Progenitor cell of endocrine pancreas (in vitro differentiated cells): ENCODE measurements around the gene GRAMD1A. TPM values are rescaled to one million over a fixed set of nuclear protein-coding genes. Genes with fewer than 3 reads are reported as not detected.
"Not testable (repeated sequence)": the region's sequence is repeated elsewhere in the genome, so short reads cannot be mapped to it uniquely, and the experiment has no call there.

Source experiments
- DNase-seq: peaks from one replicate; pipeline ENCODE4 v3.0.0; 2021; ENCODE audit warnings: low spot score; ENCODE audit not compliant: unreplicated experiment
- H3K27ac Mint-ChIP-seq: 2 replicates; pipeline ENCODE4 v1.8.0; 2021; ENCODE audit warnings: mild to moderate bottlenecking, moderate library complexity, mixed read lengths
- H3K27me3 Mint-ChIP-seq: 2 replicates; pipeline ENCODE4 v1.8.0; 2021; ENCODE audit warnings: mixed read lengths
- H3K36me3 Mint-ChIP-seq: 2 replicates; pipeline ENCODE4 v1.8.0; 2022; ENCODE audit warnings: mixed read lengths; ENCODE audit not compliant: insufficient read depth
- H3K4me1 Mint-ChIP-seq: 2 replicates; pipeline ENCODE4 v1.8.0; 2021; ENCODE audit warnings: low read depth, mixed read lengths
- H3K4me3 Mint-ChIP-seq: 2 replicates; pipeline ENCODE4 v1.8.0; 2021; ENCODE audit warnings: low read depth, mild to moderate bottlenecking, moderate library complexity, mixed read lengths
- H3K9me3 Mint-ChIP-seq: 2 replicates; pipeline ENCODE4 v1.8.0; 2021; ENCODE audit warnings: low read depth, mixed read lengths
- CTCF ChIP-seq: fragments of 200-600 bp; sonication (generic); IDR thresholded peaks from one replicate; pipeline ENCODE4 v1.5.0; 2021; ENCODE audit warnings: antibody characterized with exemption, mild to moderate bottlenecking; ENCODE audit not compliant: unreplicated experiment
- total RNA-seq: library from RNA; stranded (reverse); gene quantifications from 2 replicates; pipeline ENCODE4 v1.2.1, GENCODE V29; 2021

GRAMD1A gene
- total RNA-seq, 1 donor from 2014 or later: 111 TPM

GRCh38 chr19:35006342-35006998, 6.3 kb downstream of the GRAMD1A start:
- Mint-ChIP-seq H3K27me3 (no peaks in the 10 kb centered on the region), H3K36me3 (peaks cover 17% of the 10 kb centered on the region), H3K27ac (peak overlapping the region; percentile 82), H3K4me3 (no peak overlapping the region), H3K4me1 (peaks cover 39% of the 10 kb centered on the region), H3K9me3 (no peaks in the 10 kb centered on the region)
- DNase-seq: no peak
- no peak for TF ChIP-seq CTCF

GRCh38 chr19:35006999-35007365, 6.9 kb downstream of the GRAMD1A start:
- H3K4me3 Mint-ChIP-seq: no peak overlapping the region
- H3K27ac Mint-ChIP-seq: peak overlapping the region; percentile 82
- no peaks in the 10 kb centered on the region for H3K27me3 Mint-ChIP-seq
- no peak for TF ChIP-seq CTCF
- DNase-seq: no peak
- no peaks in the 10 kb centered on the region for H3K9me3 Mint-ChIP-seq
- peaks cover 36% of the 10 kb centered on the region for H3K4me1 Mint-ChIP-seq
- peaks cover 17% of the 10 kb centered on the region for H3K36me3 Mint-ChIP-seq

- not testable (repeated sequence) for DNase-seq, H3K9me3 Mint-ChIP-seq, H3K27me3 Mint-ChIP-seq, H3K27ac Mint-ChIP-seq, H3K4me3 Mint-ChIP-seq
- Mint-ChIP-seq H3K36me3 (peaks cover 18% of the 10 kb centered on the region), H3K4me1 (peaks cover 35% of the 10 kb centered on the region)
Observed at GRCh38 chr19:35007427-35007826, 7.3 kb downstream of the GRAMD1A start.

GRCh38 chr19:35008891-35009341, 8.8 kb downstream of the GRAMD1A start:
- TF ChIP-seq CTCF: no peak
- Mint-ChIP-seq H3K4me3 (no peak overlapping the region), H3K4me1 (peaks cover 22% of the 10 kb centered on the region), H3K27me3 (no peaks in the 10 kb centered on the region), H3K9me3 (no peaks in the 10 kb centered on the region), H3K27ac (no peak overlapping the region), H3K36me3 (peaks cover 25% of the 10 kb centered on the region)
- no peak for DNase-seq

- peaks cover 17% of the 10 kb centered on the region for H3K4me1 Mint-ChIP-seq
- H3K36me3 Mint-ChIP-seq: peaks cover 28% of the 10 kb centered on the region
- no peak for DNase-seq
- H3K9me3 Mint-ChIP-seq: no peaks in the 10 kb centered on the region
- no peak for TF ChIP-seq CTCF
- H3K27me3 Mint-ChIP-seq: no peaks in the 10 kb centered on the region
- no peak overlapping the region for H3K27ac Mint-ChIP-seq
- no peak overlapping the region for H3K4me3 Mint-ChIP-seq
Observed at GRCh38 chr19:35009424-35010415, 9.6 kb downstream of the GRAMD1A start.
